ENCODE results near the gene SNED1. TPM values are rescaled to one million over a fixed set of nuclear protein-coding genes. Genes with fewer than 3 reads are reported as not detected.

SNED1 gene
- total RNA-seq, 1 experiment from 2014 or later, result 53.1 TPM

Other genes with a start within 250 kb of the SNED1 start
- gene KIF1A, start 178.4 kb upstream of the SNED1 start, total RNA-seq (2014; rRNA removed), result 0.75 TPM in 1 of 2 replicates, not detected in the other
- gene AGXT, start 129.8 kb upstream of the SNED1 start, total RNA-seq (2014; rRNA removed), result not detected in 2 replicates
- gene MAB21L4, start 102.5 kb upstream of the SNED1 start, total RNA-seq (2014; rRNA removed), result not detected in 2 replicates
- under 0.01 TPM in 1 of 2 replicates, not detected in the other for gene CROCC2, start 92.3 kb upstream of the SNED1 start, total RNA-seq (2014; rRNA removed)
- gene MTERF4, start 103.7 kb downstream of the SNED1 start, total RNA-seq (2014; rRNA removed), result 24.3 and 34.1 TPM in 2 replicates
- gene PASK, start 150.9 kb downstream of the SNED1 start, total RNA-seq (2014; rRNA removed), result 8.3 and 8.5 TPM in 2 replicates
- 95.0 and 110 TPM in 2 replicates for gene PPP1R7, start 151.8 kb downstream of the SNED1 start, total RNA-seq (2014; rRNA removed)
- 0.29 and 1.6 TPM in 2 replicates for gene ANO7, start 190.1 kb downstream of the SNED1 start, total RNA-seq (2014; rRNA removed)